Small intestine (tissue), 16 donors: Measurements from ENCODE around the gene RAB4B. TPM values are rescaled to one million over a fixed set of nuclear protein-coding genes. Genes with fewer than 3 reads are reported as not detected.
"Not testable (repeated sequence)": the region's sequence is repeated elsewhere in the genome, so short reads cannot be mapped to it uniquely, and the experiment has no call there.

Experiments used
- DNase-seq, 2 donors: peaks; one replicate each; pipeline versions ENCODE4 v3.0.0 to v3.0.0-alpha.2; 2013
- FAIRE-seq: peaks from 2 replicates; lab custom pipeline; 2012; peaks lifted over from hg19 to GRCh38; lab: Jason Lieb, UNC
- H3K27ac ChIP-seq, 3 donors: one replicate each; pipeline ENCODE4 v1.5.1; 2013; ENCODE audit warnings: low read length in 2 of 3, mild to moderate bottlenecking in 2 of 3, control low read depth in 1 of 3, inconsistent platforms in 1 of 3, low read depth in 1 of 3, moderate library complexity in 1 of 3
- H3K27me3 ChIP-seq, 3 donors: one replicate each; pipeline ENCODE4 v1.6.1; 2013; ENCODE audit warnings: low read length in 3 of 3, inconsistent platforms in 1 of 3; ENCODE audit not compliant: control insufficient read depth in 3 of 3, insufficient read depth in 3 of 3
- H3K36me3 ChIP-seq, 3 donors: one replicate each; pipeline ENCODE4 v1.6.1; 2013; ENCODE audit warnings: low read length in 3 of 3, inconsistent platforms in 1 of 3, low read depth in 1 of 3, mild to moderate bottlenecking in 1 of 3, moderate library complexity in 1 of 3; ENCODE audit not compliant: control insufficient read depth in 3 of 3, insufficient read depth in 2 of 3
- H3K4me1 ChIP-seq, 3 donors: one replicate each; pipeline ENCODE4 v1.6.1; 2013; ENCODE audit warnings: low read length in 2 of 3, inconsistent platforms in 1 of 3, low read depth in 1 of 3, mild to moderate bottlenecking in 1 of 3, moderate library complexity in 1 of 3; ENCODE audit not compliant: control insufficient read depth in 3 of 3, insufficient read depth in 2 of 3
- H3K4me3 ChIP-seq, 3 donors: one replicate each; pipeline ENCODE4 v1.5.1; 2013; ENCODE audit warnings: low read length in 3 of 3, control low read depth in 1 of 3, inconsistent platforms in 1 of 3, low read depth in 1 of 3, mild to moderate bottlenecking in 1 of 3, moderate library complexity in 1 of 3
- H3K9me3 ChIP-seq, 2 donors: one replicate each; pipeline ENCODE4 v1.6.1; 2013; ENCODE audit warnings: low read depth in 1 of 2, low read length in 1 of 2; ENCODE audit not compliant: control insufficient read depth in 2 of 2, insufficient read depth in 1 of 2
- WGBS, 3 donors: extraction: QIAGEN DNeasy Blood & Tissue Kit; methylation state at CpG; one replicate each; pipeline ENCODE4 v1.1.7; 2013; 5-methylcytosine and 5-hydroxymethylcytosine counted together
- long read RNA-seq, 10 donors: transcript quantifications; one replicate each; lab custom pipeline, GENCODE V29; 2026
- polyA plus RNA-seq, 4 donors: library from polyadenylated mRNA; stranded (reverse) in 3 of 4; unstranded in 1 of 4; fragments of 200-250 nt in 3 of 4; fragments of 120-200 nt in 1 of 4; gene quantifications; one replicate each; pipeline versions ENCODE4 v1.2.1 to v1.2.3, GENCODE V29; 2013
- donor health status: healthy with polysubstance abuse.
- donor health status: control.
- donor health status: control.
- donor health status: Bipolar disorder and iron deficiency.
- donor health status: healthy.

RAB4B gene, protein sequence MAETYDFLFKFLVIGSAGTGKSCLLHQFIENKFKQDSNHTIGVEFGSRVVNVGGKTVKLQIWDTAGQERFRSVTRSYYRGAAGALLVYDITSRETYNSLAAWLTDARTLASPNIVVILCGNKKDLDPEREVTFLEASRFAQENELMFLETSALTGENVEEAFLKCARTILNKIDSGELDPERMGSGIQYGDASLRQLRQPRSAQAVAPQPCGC
- polyA plus RNA-seq = 10 to 100 TPM; 20.1 to 48.1 (median 43.1) TPM
- long read RNA-seq, donor 1, transcript RAB4B-201 (8 exons, 1,133 nt) = major isoform, 15 of 17 reads
- long read RNA-seq, donor 1, partial matches to known transcripts = 0 of 17 reads
- long read RNA-seq, donor 1, other reads (novel, unspliced or antisense) = 0 of 17 reads
- long read RNA-seq, donor 2, transcript RAB4B-201 (8 exons, 1,133 nt) = major isoform, 5 of 5 reads
- long read RNA-seq, donor 2, partial matches to known transcripts = 0 of 5 reads
- long read RNA-seq, donor 2, other reads (novel, unspliced or antisense) = 0 of 5 reads
- long read RNA-seq, donor 3, transcript RAB4B-201 (8 exons, 1,133 nt) = major isoform, 6 of 10 reads
- long read RNA-seq, donor 3, partial matches to known transcripts = 0 of 10 reads
- long read RNA-seq, donor 3, other reads (novel, unspliced or antisense) = 0 of 10 reads
- long read RNA-seq, donor 4 = 0 reads
- long read RNA-seq, donor 5, partial matches to known transcripts = 0 of 2 reads
- long read RNA-seq, donor 5, other reads (novel, unspliced or antisense) = 0 of 2 reads
- long read RNA-seq, donor 6, transcript RAB4B-205 (3 exons, 1,728 nt) = major isoform, 6 of 10 reads
- long read RNA-seq, donor 6, partial matches to known transcripts = 0 of 10 reads
- long read RNA-seq, donor 6, other reads (novel, unspliced or antisense) = 0 of 10 reads
- long read RNA-seq, donor 7, partial matches to known transcripts = 0 of 5 reads
- long read RNA-seq, donor 7, other reads (novel, unspliced or antisense) = 0 of 5 reads
- long read RNA-seq, donor 8 = 0 reads
- long read RNA-seq, donor 9, partial matches to known transcripts = 0 of 3 reads
- long read RNA-seq, donor 9, other reads (novel, unspliced or antisense) = 0 of 3 reads
- long read RNA-seq, donor 10, transcript RAB4B-201 (8 exons, 1,133 nt) = major isoform, 5 of 5 reads
- long read RNA-seq, donor 10, partial matches to known transcripts = 0 of 5 reads
- long read RNA-seq, donor 10, other reads (novel, unspliced or antisense) = 0 of 5 reads

GRCh38 chr19:40777937-40778705 lies at the start of gene RAB4B:
Gene RAB4B, plus strand, starts transcription at chr19:40778247. Its CDS starts 129 bp downstream, at chr19:40778376.
- peak within 1 kb of the TSS; percentile 57 to 78 (median 60) for H3K4me3 ChIP-seq
- H3K36me3 ChIP-seq = peaks cover 0 to 19% (median 0%) of the 10 kb centered on the region in 3 donors
- H3K4me1 ChIP-seq = peaks cover 0 to 15% (median 3%) of the 10 kb centered on the region in 3 donors
- WGBS, 3 donors = 0% methylated on average over 51 to 56 of the region's 56 CpGs
- DNase-seq (peak; percentile 100), FAIRE-seq (no peak)
- no peaks in the 10 kb centered on the region for H3K27me3 ChIP-seq
- H3K27ac ChIP-seq = peak within 1 kb of the TSS; percentile 89 to 100 (median 97)
- H3K9me3 ChIP-seq = no peaks in the 10 kb centered on the region

DNA sequence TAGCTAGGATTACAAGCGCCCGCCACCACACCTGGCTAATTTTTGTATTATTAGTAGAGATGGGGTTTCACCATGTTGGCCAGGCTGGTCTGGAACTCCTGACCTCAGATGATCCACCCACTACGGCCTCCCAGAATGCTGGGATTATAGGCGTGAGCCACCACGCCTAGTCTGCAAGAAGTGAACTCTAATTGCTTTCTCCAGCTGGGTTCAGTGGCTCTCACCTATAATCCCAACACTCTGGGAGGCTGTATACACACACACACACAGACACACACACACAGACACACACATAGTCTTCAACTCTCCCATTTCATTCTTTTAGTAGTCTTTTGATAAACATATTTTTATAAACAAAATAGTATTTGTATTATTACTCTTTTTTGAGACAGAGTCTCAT lies 48.0 kb upstream of the RAB4B start:
- H3K27ac ChIP-seq, H3K4me1 ChIP-seq, FAIRE-seq, H3K9me3 ChIP-seq, H3K27me3 ChIP-seq, H3K4me3 ChIP-seq: not testable (repeated sequence)
- peaks cover 20 to 91% (median 26%) of the 10 kb centered on the region in 3 donors for H3K36me3 ChIP-seq
- WGBS, 3 donors = 60 to 85% (median 68%) methylated on average over 5 of the region's 5 CpGs
- DNase-seq = peak in 1 of 2 donors; percentile 22

- not testable (repeated sequence) for H3K4me3 ChIP-seq, H3K27me3 ChIP-seq, H3K27ac ChIP-seq, FAIRE-seq, DNase-seq, H3K9me3 ChIP-seq
- peaks cover 20 to 94% (median 23%) of the 10 kb centered on the region in 3 donors for H3K36me3 ChIP-seq
- WGBS, 3 donors = 95 to 98% (median 96%) methylated on average over 14 to 16 of the region's 16 CpGs
- peaks cover 0 to 12% (median 0%) of the 10 kb centered on the region in 3 donors for H3K4me1 ChIP-seq
Observed at GRCh38 chr19:40732304-40732703, 45.7 kb upstream of the RAB4B start.

DNA sequence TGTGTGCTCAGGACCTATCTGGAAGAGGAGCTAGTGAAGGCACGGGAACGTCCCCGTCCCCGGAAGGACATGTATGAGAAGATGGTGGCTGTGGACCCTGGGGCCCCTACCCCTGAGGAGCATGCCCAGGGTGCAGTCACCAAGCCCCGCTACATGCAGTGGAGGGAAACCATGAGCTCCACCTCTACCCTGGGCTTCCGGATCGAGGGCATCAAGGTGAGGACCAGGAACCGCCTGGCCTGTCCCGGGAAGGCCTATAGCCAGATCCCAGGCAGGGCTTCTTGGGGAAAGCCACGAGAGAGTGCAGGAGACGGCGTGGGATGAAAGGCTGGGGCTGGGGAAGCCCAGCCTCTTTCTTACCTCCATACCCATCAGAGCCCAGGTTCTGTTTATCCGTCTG lies 44.9 kb upstream of the RAB4B start:
- DNase-seq (no peak), FAIRE-seq (no peak)

DNA sequence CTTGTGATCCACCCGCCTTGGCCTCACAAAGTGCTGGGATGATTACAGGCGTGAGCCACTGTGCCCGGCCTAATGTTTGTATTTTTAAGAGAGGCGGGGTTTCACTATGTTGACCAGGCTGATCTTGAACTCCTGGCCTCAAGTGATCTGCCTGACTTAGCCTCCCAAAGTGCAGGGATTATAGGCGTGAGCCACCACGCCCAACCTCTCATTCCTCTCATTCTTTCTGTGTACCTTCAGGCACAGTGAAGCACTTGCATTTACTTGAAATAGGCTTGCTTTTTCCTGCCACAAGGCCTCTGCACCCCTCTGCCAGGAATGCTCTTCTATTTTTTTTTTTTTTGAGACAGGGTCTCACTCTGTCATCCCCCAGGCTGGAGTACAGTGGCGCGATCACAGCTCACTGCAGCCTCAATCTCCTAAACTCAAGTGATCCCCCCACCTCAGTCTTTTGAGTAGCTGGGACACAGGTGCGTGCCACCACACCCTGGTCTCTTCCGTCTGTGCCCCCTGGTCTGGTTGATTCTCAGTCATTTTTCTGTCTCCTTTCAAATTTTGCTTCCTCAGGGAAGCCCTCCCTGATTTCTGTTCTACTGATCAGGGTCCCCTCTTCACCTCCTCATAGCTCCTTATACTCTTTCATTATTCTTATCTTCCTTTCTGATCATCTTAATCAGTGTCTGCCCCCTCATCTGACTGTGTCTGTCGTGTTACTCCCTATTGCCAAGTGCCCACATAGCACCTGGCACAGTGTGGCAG lies 42.9 kb upstream of the RAB4B start:
- FAIRE-seq = no peak

More for the DNA sequence above, 44.9 kb upstream of the RAB4B start:
- Histone ChIP-seq H3K4me1 (peaks cover 0 to 12% (median 0%) of the 10 kb centered on the region in 3 donors), H3K27me3 (no peaks in the 10 kb centered on the region), H3K9me3 (no peaks in the 10 kb centered on the region), H3K27ac (no peak overlapping the region), H3K36me3 (peaks cover 16 to 91% (median 20%) of the 10 kb centered on the region in 3 donors), H3K4me3 (no peak overlapping the region)
- 90 to 94% (median 94%) methylated on average over 13 of the region's 13 CpGs for WGBS, 3 donors

DNA sequence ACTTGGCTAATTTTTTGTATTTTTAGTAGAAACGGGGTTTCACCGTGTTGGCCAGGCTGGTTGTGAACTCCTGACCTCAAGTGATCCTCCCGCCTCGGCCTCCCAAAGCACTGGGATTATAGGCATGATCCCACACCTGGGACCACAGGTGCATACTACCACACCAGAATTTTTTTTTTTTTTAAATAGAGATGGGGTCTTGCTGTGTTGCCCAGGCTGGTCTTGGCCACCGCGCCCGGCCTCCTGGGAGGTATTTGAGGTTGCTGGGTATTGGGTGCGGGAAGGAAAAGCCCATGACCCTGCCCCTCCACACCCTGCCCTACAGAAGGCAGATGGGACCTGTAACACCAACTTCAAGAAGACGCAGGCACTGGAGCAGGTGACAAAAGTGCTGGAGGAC lies 41.4 kb upstream of the RAB4B start:
- FAIRE-seq = no peak
- H3K36me3 ChIP-seq = peaks cover 2 to 91% (median 10%) of the 10 kb centered on the region in 3 donors
- no peak for DNase-seq

More for the DNA sequence above, 42.9 kb upstream of the RAB4B start:
- peak overlapping the region; percentile 42 to 67 (median 63) for H3K27ac ChIP-seq
- peaks cover 0 to 12% (median 0%) of the 10 kb centered on the region in 3 donors for H3K4me1 ChIP-seq
- peak in 1 of 2 donors; percentile 79 for DNase-seq
- no peaks in the 10 kb centered on the region for H3K27me3 ChIP-seq
- H3K9me3 ChIP-seq = no peaks in the 10 kb centered on the region
- 61 to 84% (median 71%) methylated on average over 11 of the region's 11 CpGs for WGBS, 3 donors
- peaks cover 11 to 91% (median 19%) of the 10 kb centered on the region in 3 donors for H3K36me3 ChIP-seq
- no peak overlapping the region for H3K4me3 ChIP-seq

DNA sequence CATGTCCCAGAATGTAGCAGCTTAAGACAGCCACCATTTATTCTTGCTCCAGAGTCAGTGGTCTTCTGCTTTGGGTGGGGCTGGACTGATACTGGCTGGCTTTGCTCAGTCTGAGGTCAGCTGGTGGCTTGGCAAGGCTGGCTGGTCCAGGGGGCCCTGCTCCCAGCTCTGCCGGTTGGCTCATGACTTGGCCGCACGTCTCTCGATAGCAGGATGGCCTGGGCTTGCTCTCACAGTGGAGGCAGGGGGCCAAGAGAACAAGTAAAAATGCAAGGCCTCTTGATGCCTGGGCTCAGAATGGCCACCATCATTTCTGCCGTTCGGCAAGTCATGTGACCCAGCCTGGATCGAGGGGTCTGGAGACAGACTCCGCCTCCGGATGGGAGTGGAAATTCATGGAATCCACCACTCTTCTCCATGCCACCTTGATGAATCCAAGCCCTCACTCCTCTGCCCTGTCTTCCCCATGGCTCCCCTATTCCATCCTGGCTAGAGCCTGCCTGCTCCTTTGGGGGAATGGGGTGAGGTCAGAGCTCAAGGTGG lies 40.9 kb upstream of the RAB4B start:
- 86 to 92% (median 92%) methylated on average over 9 of the region's 9 CpGs for WGBS, 3 donors
- FAIRE-seq (no peak), DNase-seq (no peak)
- Histone ChIP-seq H3K27me3 (no peaks in the 10 kb centered on the region), H3K4me1 (peaks cover 0 to 12% (median 0%) of the 10 kb centered on the region in 3 donors), H3K27ac (peak overlapping the region in 1 of 3 donors; percentile 3), H3K36me3 (peaks cover 2 to 91% (median 11%) of the 10 kb centered on the region in 3 donors), H3K4me3 (no peak overlapping the region), H3K9me3 (no peaks in the 10 kb centered on the region)

More for the DNA sequence above, 41.4 kb upstream of the RAB4B start:
- Histone ChIP-seq H3K4me3 (no peak overlapping the region), H3K4me1 (peaks cover 0 to 12% (median 0%) of the 10 kb centered on the region in 3 donors), H3K9me3 (no peaks in the 10 kb centered on the region), H3K27ac (peak overlapping the region in 1 of 3 donors; percentile 1), H3K27me3 (no peaks in the 10 kb centered on the region)
- WGBS, 3 donors = 79 to 91% (median 85%) methylated on average over 7 to 9 of the region's 9 CpGs
